ENCODE data around the gene HOXD12.
A peak's percentile ranks its signal among the peaks of the same experiment; 100 is the strongest.

HOXD12 gene

GRCh38 chr2:176106581-176107539, 7.3 kb downstream of the HOXD12 start, which contains the start of gene HOXD11:
Gene HOXD11 (plus strand): TSS chr2:176107280. CDS start chr2:176107356, 76 bp downstream.
- no peaks in the 10 kb centered on the region for H3K79me1 ChIP-seq (ENCODE audit: low read depth, low read length)
- H3K27ac ChIP-seq (replicated peaks; ENCODE audit: low read length): no peak within 1 kb of the TSS
- no peak within 1 kb of the TSS for H3K18ac ChIP-seq (ENCODE audit: low read length)
- H3K36me3 ChIP-seq (replicated peaks in 1 of 2; ENCODE audit: control insufficient read depth in 2 of 2, insufficient read depth in 2 of 2, low read length in 2 of 2): no peaks in the 10 kb centered on the region
- H2BK120ac ChIP-seq (ENCODE audit: low read depth, low read length): no peak within 1 kb of the TSS
- peaks cover 63 to 98% (median 97%) of the 10 kb centered on the region in 3 experiments for H3K27me3 ChIP-seq (ENCODE audit: control insufficient read depth in 3 of 3, insufficient read depth in 3 of 3, low read depth in 1 of 3, low read length in 3 of 3)
- H3K4me3 ChIP-seq (ENCODE audit: low read length in 2 of 2): no peak within 1 kb of the TSS
- peak within 1 kb of the TSS; percentile 33 for H3K4me2 ChIP-seq (ENCODE audit: insufficient read depth, low read length, poor library complexity, severe bottlenecking)
- peak within 1 kb of the TSS; percentile 66 for H2AFZ ChIP-seq (ENCODE audit: low read length)
- no CpG with 5 or more reads among the region's 85 CpGs for WGBS, 2 donors (ENCODE audit: extremely low coverage in 2 of 2, insufficient read length in 2 of 2, insufficient replicate concordance in 1 of 2)
- DNase-seq (ENCODE audit: low spot score): no peak
- H3K14ac ChIP-seq (ENCODE audit: low read length): no peak within 1 kb of the TSS
- H2BK12ac ChIP-seq (ENCODE audit: low read length): no peak within 1 kb of the TSS
- H3K4me1 ChIP-seq (ENCODE audit: control insufficient read depth in 2 of 2, insufficient read depth in 1 of 2, low read depth in 1 of 2, low read length in 2 of 2): peaks cover 0 to 1% of the 10 kb centered on the region in 2 donors
- H3K23ac ChIP-seq (ENCODE audit: low read depth, low read length, poor library complexity): peak within 1 kb of the TSS; percentile 91
- no peak within 1 kb of the TSS for H2BK15ac ChIP-seq (ENCODE audit: low read length)
- no peak within 1 kb of the TSS for H3K4ac ChIP-seq (ENCODE audit: low read length)
- H3K9ac ChIP-seq (ENCODE audit: low read depth, low read length, poor library complexity): no peak within 1 kb of the TSS
- H4K8ac ChIP-seq (ENCODE audit: low read depth, low read length): no peak within 1 kb of the TSS
- no peak within 1 kb of the TSS for H2BK5ac ChIP-seq (ENCODE audit: low read length)
- H3K9me3 ChIP-seq (replicated peaks in 1 of 2; ENCODE audit: control insufficient read depth in 2 of 2, insufficient read depth in 1 of 2, low read depth in 1 of 2, low read length in 2 of 2): peaks cover 0 to 4% of the 10 kb centered on the region in 2 donors
- H2AK5ac ChIP-seq (ENCODE audit: low read depth, low read length): no peak within 1 kb of the TSS
- H4K91ac ChIP-seq (ENCODE audit: low read depth, low read length, poor library complexity): no peak within 1 kb of the TSS

GRCh38 chr2:176107731-176108181, 8.2 kb downstream of the HOXD12 start:
- no CpG with 5 or more reads among the region's 59 CpGs for WGBS, 2 donors (ENCODE audit: extremely low coverage in 2 of 2, insufficient read length in 2 of 2, insufficient replicate concordance in 1 of 2)
- Histone ChIP-seq H3K4me3 (ENCODE audit: low read length in 2 of 2) (no peak overlapping the region), H3K4me2 (ENCODE audit: insufficient read depth, low read length, poor library complexity, severe bottlenecking) (peak overlapping the region; percentile 25)

DNA sequence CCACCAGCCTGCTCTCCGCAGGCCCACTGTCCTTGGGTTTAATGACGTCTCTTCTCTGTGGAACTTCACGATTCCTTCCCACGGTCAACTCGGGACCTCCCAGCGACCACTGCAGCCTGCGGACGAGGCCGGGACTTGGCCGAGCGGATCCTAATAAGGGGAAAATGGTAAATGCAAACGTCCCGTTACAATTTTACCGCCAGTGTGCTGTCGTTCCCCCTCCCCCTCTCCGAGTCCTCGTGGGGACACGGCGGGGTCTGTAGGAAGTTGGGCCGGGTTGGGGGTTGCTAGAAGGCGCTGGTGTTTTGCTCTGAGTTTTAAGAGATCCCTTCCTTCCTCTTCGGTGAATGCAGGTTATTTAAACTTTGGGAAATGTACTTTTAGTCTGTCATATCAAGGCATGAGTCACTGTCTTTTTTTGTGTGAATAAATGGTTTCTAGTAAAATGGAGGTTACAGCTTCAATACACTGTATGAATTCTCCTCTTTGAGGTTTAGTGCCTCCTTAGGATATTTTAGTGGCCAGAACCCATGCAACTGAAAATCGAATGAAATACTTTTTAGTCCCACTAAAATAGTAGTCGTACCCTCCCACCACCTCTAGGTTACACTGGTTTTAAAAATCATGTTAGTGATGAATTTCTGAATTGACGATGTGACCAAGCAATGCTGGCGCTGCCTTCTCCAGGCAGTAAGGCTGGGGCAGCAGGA, 9.8 kb downstream of the HOXD12 start:
- no peak overlapping the region for H3K14ac ChIP-seq (ENCODE audit: low read length)
- H2BK15ac ChIP-seq (ENCODE audit: low read length): no peak overlapping the region
- no peak overlapping the region for H2BK12ac ChIP-seq (ENCODE audit: low read length)
- H3K27me3 ChIP-seq (ENCODE audit: control insufficient read depth in 3 of 3, insufficient read depth in 3 of 3, low read depth in 1 of 3, low read length in 3 of 3): peaks cover 64 to 98% (median 98%) of the 10 kb centered on the region in 3 experiments
- no peak overlapping the region for H3K27ac ChIP-seq (replicated peaks; ENCODE audit: low read length)
- WGBS, 2 donors (ENCODE audit: extremely low coverage in 2 of 2, insufficient read length in 2 of 2, insufficient replicate concordance in 1 of 2): no CpG with 5 or more reads among the region's 26 CpGs
- H3K23ac ChIP-seq (ENCODE audit: low read depth, low read length, poor library complexity): no peak overlapping the region
- H3K9ac ChIP-seq (ENCODE audit: low read depth, low read length, poor library complexity): no peak overlapping the region
- H3K18ac ChIP-seq (ENCODE audit: low read length): no peak overlapping the region
- no peaks in the 10 kb centered on the region for H3K36me3 ChIP-seq (replicated peaks in 1 of 2; ENCODE audit: control insufficient read depth in 2 of 2, insufficient read depth in 2 of 2, low read length in 2 of 2)
- H2BK5ac ChIP-seq (ENCODE audit: low read length): no peak overlapping the region
- H2AK5ac ChIP-seq (ENCODE audit: low read depth, low read length): no peak overlapping the region
- no peak overlapping the region for H3K4me3 ChIP-seq (ENCODE audit: low read length in 2 of 2)
- peak overlapping the region; percentile 35 for H2AFZ ChIP-seq (ENCODE audit: low read length)
- H3K79me1 ChIP-seq (ENCODE audit: low read depth, low read length): no peaks in the 10 kb centered on the region
- H4K91ac ChIP-seq (ENCODE audit: low read depth, low read length, poor library complexity): no peak overlapping the region
- no peak overlapping the region for H2BK120ac ChIP-seq (ENCODE audit: low read depth, low read length)
- H4K8ac ChIP-seq (ENCODE audit: low read depth, low read length): no peak overlapping the region
- no peak for DNase-seq (ENCODE audit: low spot score)
- peaks cover 0 to 1% of the 10 kb centered on the region in 2 donors for H3K4me1 ChIP-seq (ENCODE audit: control insufficient read depth in 2 of 2, insufficient read depth in 1 of 2, low read depth in 1 of 2, low read length in 2 of 2)
- H3K9me3 ChIP-seq (replicated peaks in 1 of 2; ENCODE audit: control insufficient read depth in 2 of 2, insufficient read depth in 1 of 2, low read depth in 1 of 2, low read length in 2 of 2): peaks cover 0 to 4% of the 10 kb centered on the region in 2 donors
- H3K4ac ChIP-seq (ENCODE audit: low read length): no peak overlapping the region
- no peak overlapping the region for H3K4me2 ChIP-seq (ENCODE audit: insufficient read depth, low read length, poor library complexity, severe bottlenecking)

More at GRCh38 chr2:176107731-176108181, 8.2 kb downstream of the HOXD12 start:
- Histone ChIP-seq H3K9ac (ENCODE audit: low read depth, low read length, poor library complexity) (no peak overlapping the region), H3K4me1 (ENCODE audit: control insufficient read depth in 2 of 2, insufficient read depth in 1 of 2, low read depth in 1 of 2, low read length in 2 of 2) (peaks cover 0 to 1% of the 10 kb centered on the region in 2 donors), H3K9me3 (replicated peaks in 1 of 2; ENCODE audit: control insufficient read depth in 2 of 2, insufficient read depth in 1 of 2, low read depth in 1 of 2, low read length in 2 of 2) (peaks cover 0 to 4% of the 10 kb centered on the region in 2 donors), H3K36me3 (replicated peaks in 1 of 2; ENCODE audit: control insufficient read depth in 2 of 2, insufficient read depth in 2 of 2, low read length in 2 of 2) (no peaks in the 10 kb centered on the region), H2BK12ac (ENCODE audit: low read length) (no peak overlapping the region), H2BK5ac (ENCODE audit: low read length) (no peak overlapping the region), H3K27ac (replicated peaks; ENCODE audit: low read length) (no peak overlapping the region), H2BK15ac (ENCODE audit: low read length) (no peak overlapping the region), H2BK120ac (ENCODE audit: low read depth, low read length) (no peak overlapping the region), H4K91ac (ENCODE audit: low read depth, low read length, poor library complexity) (no peak overlapping the region), H4K8ac (ENCODE audit: low read depth, low read length) (no peak overlapping the region), H3K14ac (ENCODE audit: low read length) (no peak overlapping the region), H3K18ac (ENCODE audit: low read length) (no peak overlapping the region), H3K4ac (ENCODE audit: low read length) (no peak overlapping the region), H3K23ac (ENCODE audit: low read depth, low read length, poor library complexity) (no peak overlapping the region), H3K27me3 (ENCODE audit: control insufficient read depth in 3 of 3, insufficient read depth in 3 of 3, low read depth in 1 of 3, low read length in 3 of 3) (peaks cover 66 to 99% (median 98%) of the 10 kb centered on the region in 3 experiments), H3K79me1 (ENCODE audit: low read depth, low read length) (no peaks in the 10 kb centered on the region), H2AK5ac (ENCODE audit: low read depth, low read length) (no peak overlapping the region), H2AFZ (ENCODE audit: low read length) (no peak overlapping the region)
- DNase-seq (ENCODE audit: low spot score): no peak
